ENCODE data around the gene APLNR. TPM values are rescaled to one million over a fixed set of nuclear protein-coding genes. Genes with fewer than 3 reads are reported as not detected.

The APLNR gene
- total RNA-seq, 2 experiments from 2014 or later = not detected

GRCh38 chr11:57231539-57232253 is 5.4 kb downstream of the APLNR start:
- intact Hi-C loops (cut with micrococcal nuclease; ENCODE audit: unreplicated experiment) = no loop called here
- H3K9me2 ChIP-seq (ENCODE audit: insufficient read depth, low read length) = no peaks in the 10 kb centered on the region
- no TSS peak for BruUV-seq (replicated peaks)
- H4K20me1 ChIP-seq (ENCODE audit: insufficient read depth, low read length) = no peaks in the 10 kb centered on the region
- ChIA-PET POLR2A (interaction anchor here (1.1 kb wide), 1 partner anchor 7 kb away, joined by 3 read pairs; no protein-coding TSS in a partner anchor), CTCF (ENCODE audit: unreplicated experiment) (no interaction called here)
- H3K79me2 ChIP-seq (ENCODE audit: insufficient read depth, low read depth, low read length) = no peaks in the 10 kb centered on the region
- no peak for TF ChIP-seq EZH2phosphoT487 (IDR thresholded peaks at IDR 0.05; ENCODE audit: borderline replicate concordance, low read depth, low read length)
- no peak for TF ChIP-seq CTCF (conservative IDR thresholded peaks at IDR 0.05; ENCODE audit: low read length)
- no peak overlapping the region for H2AFZ ChIP-seq (ENCODE audit: low read length)
- no peak overlapping the region for H3K27ac ChIP-seq (ENCODE audit: low read depth, low read length, poor library complexity, severe bottlenecking)
- H3K36me3 ChIP-seq (ENCODE audit: insufficient read depth, low read length) = no peaks in the 10 kb centered on the region
- H3K4me3 ChIP-seq (ENCODE audit: low read depth, low read length, poor library complexity, severe bottlenecking) = no peak overlapping the region
- no peak for DNase-seq (ENCODE audit: low spot score)
- no peaks in the 10 kb centered on the region for H3K9me3 ChIP-seq (ENCODE audit: low read length)
- H3K4me1 ChIP-seq (ENCODE audit: insufficient read depth, low read length, poor library complexity, severe bottlenecking) = no peaks in the 10 kb centered on the region
- no peak overlapping the region for H3K4me2 ChIP-seq (ENCODE audit: low read length)

GRCh38 chr11:57230791-57231538 is 6.1 kb downstream of the APLNR start:
- Histone ChIP-seq H3K4me3 (ENCODE audit: low read depth, low read length, poor library complexity, severe bottlenecking) (no peak overlapping the region), H3K4me1 (ENCODE audit: insufficient read depth, low read length, poor library complexity, severe bottlenecking) (no peaks in the 10 kb centered on the region), H3K27ac (ENCODE audit: low read depth, low read length, poor library complexity, severe bottlenecking) (no peak overlapping the region), H3K36me3 (ENCODE audit: insufficient read depth, low read length) (no peaks in the 10 kb centered on the region), H3K79me2 (ENCODE audit: insufficient read depth, low read depth, low read length) (no peaks in the 10 kb centered on the region), H4K20me1 (ENCODE audit: insufficient read depth, low read length) (no peaks in the 10 kb centered on the region), H3K4me2 (ENCODE audit: low read length) (no peak overlapping the region), H3K9me2 (ENCODE audit: insufficient read depth, low read length) (no peaks in the 10 kb centered on the region), H3K9me3 (ENCODE audit: low read length) (no peaks in the 10 kb centered on the region), H2AFZ (ENCODE audit: low read length) (no peak overlapping the region)
- no TSS peak for BruUV-seq (replicated peaks)
- DNase-seq (ENCODE audit: low spot score) = no peak
- TF ChIP-seq EZH2phosphoT487 (IDR thresholded peaks at IDR 0.05; ENCODE audit: borderline replicate concordance, low read depth, low read length) (no peak), CTCF (conservative IDR thresholded peaks at IDR 0.05; ENCODE audit: low read length) (no peak)
- ChIA-PET CTCF (ENCODE audit: unreplicated experiment) (no interaction called here), POLR2A (interaction anchor here (0.7 kb wide), 1 partner anchor 20 kb away, joined by 3 read pairs; no protein-coding TSS in a partner anchor)
- intact Hi-C loops (cut with micrococcal nuclease; ENCODE audit: unreplicated experiment) = no loop called here

- H3K4me2 ChIP-seq (ENCODE audit: low read length) = no peak overlapping the region
- intact Hi-C loops (cut with micrococcal nuclease; ENCODE audit: unreplicated experiment) = no loop called here
- no peaks in the 10 kb centered on the region for H3K9me3 ChIP-seq (ENCODE audit: low read length)
- H3K27ac ChIP-seq (ENCODE audit: low read depth, low read length, poor library complexity, severe bottlenecking) = no peak overlapping the region
- H4K20me1 ChIP-seq (ENCODE audit: insufficient read depth, low read length) = no peaks in the 10 kb centered on the region
- no peak overlapping the region for H2AFZ ChIP-seq (ENCODE audit: low read length)
- no peak for TF ChIP-seq EZH2phosphoT487 (IDR thresholded peaks at IDR 0.05; ENCODE audit: borderline replicate concordance, low read depth, low read length)
- no peak for TF ChIP-seq CTCF (conservative IDR thresholded peaks at IDR 0.05; ENCODE audit: low read length)
- POLR2A ChIA-PET = interaction anchor here (0.7 kb wide), 1 partner anchor 21 kb away, joined by 3 read pairs; no protein-coding TSS in a partner anchor
- no peak overlapping the region for H3K4me3 ChIP-seq (ENCODE audit: low read depth, low read length, poor library complexity, severe bottlenecking)
- H3K79me2 ChIP-seq (ENCODE audit: insufficient read depth, low read depth, low read length) = no peaks in the 10 kb centered on the region
- no peaks in the 10 kb centered on the region for H3K9me2 ChIP-seq (ENCODE audit: insufficient read depth, low read length)
- BruUV-seq (replicated peaks) = no TSS peak
- CTCF ChIA-PET (ENCODE audit: unreplicated experiment) = no interaction called here
- no peak for DNase-seq (ENCODE audit: low spot score)
- no peaks in the 10 kb centered on the region for H3K4me1 ChIP-seq (ENCODE audit: insufficient read depth, low read length, poor library complexity, severe bottlenecking)
- H3K36me3 ChIP-seq (ENCODE audit: insufficient read depth, low read length) = no peaks in the 10 kb centered on the region
Observed at GRCh38 chr11:57230316-57230715, 6.7 kb downstream of the APLNR start.
